RPMI7951 (cell line): ENCODE results near the gene BRSK1. TPM values are rescaled to one million over a fixed set of nuclear protein-coding genes. Genes with fewer than 3 reads are reported as not detected.

Source experiments
- DNase-seq: peaks from one replicate; pipeline ENCODE4 v3.0.0-alpha.2; 2012; ENCODE audit warnings: low read depth
- total RNA-seq: library from RNA; depleted of rRNA; stranded (reverse); fragments of >200 nt; shearing (Covaris generic); gene quantifications from 2 replicates; pipeline ENCODE4 v1.2.3, GENCODE V29; 2014

The BRSK1 gene
- total RNA-seq, 1 experiment from 2014 or later, result 1.2 TPM

DNA sequence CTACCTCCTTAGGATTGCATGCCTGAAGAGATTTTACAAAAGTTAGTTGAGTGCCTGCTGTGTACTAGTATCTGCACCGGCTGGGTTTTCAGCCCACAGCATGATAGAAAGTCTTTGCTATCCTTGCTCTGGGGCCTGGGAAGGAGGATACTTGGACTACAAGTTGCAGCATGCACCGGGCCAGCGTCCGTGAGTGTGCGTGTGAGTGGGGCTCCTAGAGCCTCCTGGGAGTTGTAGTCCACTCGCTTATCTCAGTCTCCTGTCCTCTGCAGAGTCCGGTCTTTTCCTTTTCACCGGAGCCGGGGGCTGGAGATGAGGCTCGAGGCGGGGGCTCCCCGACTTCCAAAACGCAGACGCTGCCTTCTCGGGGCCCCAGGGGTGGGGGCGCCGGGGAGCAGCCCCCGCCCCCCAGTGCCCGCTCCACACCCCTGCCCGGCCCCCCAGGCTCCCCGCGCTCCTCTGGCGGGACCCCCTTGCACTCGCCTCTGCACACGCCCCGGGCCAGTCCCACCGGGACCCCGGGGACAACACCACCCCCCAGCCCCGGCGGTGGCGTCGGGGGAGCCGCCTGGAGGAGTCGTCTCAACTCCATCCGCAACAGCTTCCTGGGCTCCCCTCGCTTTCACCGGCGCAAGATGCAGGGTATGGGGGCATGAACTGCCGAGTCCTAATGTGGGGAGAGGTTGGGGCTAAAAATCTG is 20.6 kb downstream of the BRSK1 start:
- DNase-seq, result peak; percentile 47

- no peak for DNase-seq
Observed at GRCh38 chr19:55304980-55305379, 21.2 kb downstream of the BRSK1 start.

GRCh38 chr19:55305491-55305890 is 21.7 kb downstream of the BRSK1 start:
- DNase-seq, result peak; percentile 32

DNA sequence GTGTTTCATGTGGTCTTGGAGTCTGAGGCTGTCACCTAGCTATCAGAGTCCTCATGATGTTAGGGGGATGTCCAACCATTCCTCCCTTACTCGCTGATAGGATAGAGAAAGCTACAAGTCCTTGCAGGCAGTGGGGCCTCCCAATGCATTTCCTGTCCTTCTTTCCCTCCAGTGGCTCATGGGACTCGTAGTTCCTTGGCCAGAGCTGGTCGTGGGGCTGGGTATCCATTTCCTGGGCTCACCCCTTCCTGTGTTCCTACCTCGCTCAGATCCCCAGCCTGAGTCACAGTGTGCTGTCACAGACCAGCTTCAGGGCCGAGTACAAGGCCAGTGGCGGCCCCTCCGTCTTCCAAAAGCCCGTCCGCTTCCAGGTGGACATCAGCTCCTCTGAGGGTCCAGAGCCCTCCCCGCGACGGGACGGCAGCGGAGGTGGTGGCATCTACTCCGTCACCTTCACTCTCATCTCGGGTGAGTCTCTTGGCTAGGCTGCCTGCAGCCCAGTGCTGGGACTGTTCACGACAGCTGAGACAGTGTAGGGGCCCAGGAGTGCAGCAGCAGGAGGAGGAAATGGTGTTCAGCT is 22.3 kb downstream of the BRSK1 start:
- no peak for DNase-seq

DNA sequence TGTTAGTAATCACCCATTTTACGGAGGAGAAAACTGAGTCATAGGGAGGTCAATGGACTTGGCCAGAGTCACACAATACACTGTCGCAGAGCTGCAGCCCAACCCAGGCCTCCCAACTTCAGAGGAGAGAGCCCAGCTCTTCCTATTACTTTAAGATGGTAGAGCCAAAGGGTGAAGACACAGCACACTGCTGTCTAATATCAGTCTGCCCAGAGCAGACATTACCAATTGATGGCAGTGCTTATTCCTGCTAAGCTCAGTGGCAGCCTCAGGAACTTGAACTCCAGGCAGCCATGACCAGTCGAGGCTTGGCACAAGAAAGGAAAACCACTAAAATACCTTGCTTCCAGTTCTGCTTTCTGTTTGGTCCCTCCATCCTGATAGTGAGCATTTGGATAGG is 22.9 kb downstream of the BRSK1 start:
- no peak for DNase-seq

GRCh38 chr19:55308281-55308680 is 24.5 kb downstream of the BRSK1 start:
- no peak for DNase-seq

DNA sequence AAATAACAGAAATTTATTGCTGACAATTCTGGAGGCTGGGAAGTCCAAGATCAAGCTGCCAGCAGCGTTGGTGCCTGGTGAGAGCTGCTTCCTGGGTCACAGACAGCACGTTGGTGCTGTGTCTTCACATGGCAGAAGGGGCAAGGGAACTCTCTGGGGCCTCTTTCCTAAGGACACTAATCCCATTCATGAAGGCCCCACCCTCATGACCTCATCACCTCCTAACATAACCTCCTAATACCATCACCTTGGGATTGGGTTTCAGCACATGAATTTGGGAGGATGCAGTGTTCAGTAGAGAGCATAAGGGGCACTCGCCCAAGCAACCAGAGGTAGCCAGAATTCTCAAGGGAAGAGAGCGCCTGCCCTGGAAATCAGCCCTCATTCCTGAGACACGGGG is 25.7 kb downstream of the BRSK1 start:
- no peak for DNase-seq

- DNase-seq, result no peak
Observed at GRCh38 chr19:55310498-55310897, 26.7 kb downstream of the BRSK1 start.

- no peak for DNase-seq
Observed at GRCh38 chr19:55311397-55311796, 27.6 kb downstream of the BRSK1 start.

GRCh38 chr19:55311797-55312196 is 28.0 kb downstream of the BRSK1 start:
- no peak for DNase-seq

- no peak for DNase-seq
Observed at GRCh38 chr19:55312621-55313512, 29.1 kb downstream of the BRSK1 start.

DNA sequence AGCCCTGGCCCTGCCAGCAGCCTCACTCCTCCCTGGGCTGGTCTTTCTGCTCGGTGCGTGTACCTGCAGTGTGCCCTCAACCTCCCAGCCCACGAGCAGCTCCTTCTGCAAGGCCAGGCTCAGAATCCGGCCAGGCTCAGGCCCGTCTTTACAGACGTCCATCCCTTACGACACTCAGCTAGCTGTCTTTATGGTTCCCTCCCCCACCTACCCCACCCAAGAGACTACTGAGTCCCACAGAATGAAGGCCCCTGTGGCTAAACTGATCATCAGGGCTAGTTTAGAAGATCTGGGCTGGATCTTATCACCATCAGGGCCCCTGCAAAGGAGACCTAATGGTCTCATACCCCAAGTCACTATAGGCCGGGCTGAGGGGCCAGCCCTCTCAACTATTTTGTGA is 30.6 kb downstream of the BRSK1 start:
- DNase-seq, result no peak

DNA sequence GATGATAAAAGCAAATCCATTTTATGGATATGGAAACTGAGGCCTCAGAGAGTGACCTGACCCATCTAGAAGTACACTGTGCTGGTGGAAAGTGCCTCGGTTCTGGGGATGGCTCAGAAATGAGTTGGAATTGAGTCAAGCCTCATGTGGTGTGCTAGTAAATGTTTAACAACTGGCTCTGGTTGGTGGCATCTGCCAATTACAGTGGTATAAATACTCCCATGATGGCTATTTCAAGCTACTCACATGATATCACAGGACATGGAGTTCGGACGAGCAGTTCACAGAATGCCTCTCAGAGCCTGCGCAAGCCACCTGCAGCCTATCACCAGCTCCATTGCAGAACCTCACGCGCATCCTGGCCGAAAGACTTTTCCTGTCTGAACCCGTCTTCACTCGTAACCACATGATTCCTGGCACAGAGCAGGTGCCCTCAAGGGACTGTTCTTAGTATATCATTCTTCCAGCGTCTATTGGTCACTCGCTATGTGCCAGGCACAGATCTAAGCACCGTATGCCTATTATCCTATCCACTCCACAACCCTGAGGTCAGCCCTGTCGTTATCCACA is 32.2 kb downstream of the BRSK1 start:
- no peak for DNase-seq

GRCh38 chr19:55316646-55317045 is 32.8 kb downstream of the BRSK1 start:
- no peak for DNase-seq

DNA sequence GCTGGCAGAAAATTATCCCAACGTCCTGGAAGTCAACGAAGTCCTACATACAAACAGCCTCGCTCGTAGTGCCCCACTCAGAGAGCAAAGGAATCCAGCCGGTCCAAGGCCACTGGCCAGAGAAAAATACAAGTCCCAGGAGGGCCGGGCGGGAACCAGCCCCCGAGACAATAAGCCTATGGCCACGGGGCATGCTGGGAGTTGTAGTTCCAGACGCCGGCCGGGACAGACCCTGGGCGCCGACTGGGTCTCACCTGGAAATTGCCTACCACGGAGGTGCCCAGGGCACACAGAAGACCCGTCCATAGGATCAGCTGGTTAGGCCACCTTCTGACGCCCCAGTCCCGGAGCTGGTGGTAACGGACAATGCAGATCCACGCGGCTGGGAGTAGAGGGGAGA is 36.0 kb downstream of the BRSK1 start:
- DNase-seq, result peak; percentile 54

DNA sequence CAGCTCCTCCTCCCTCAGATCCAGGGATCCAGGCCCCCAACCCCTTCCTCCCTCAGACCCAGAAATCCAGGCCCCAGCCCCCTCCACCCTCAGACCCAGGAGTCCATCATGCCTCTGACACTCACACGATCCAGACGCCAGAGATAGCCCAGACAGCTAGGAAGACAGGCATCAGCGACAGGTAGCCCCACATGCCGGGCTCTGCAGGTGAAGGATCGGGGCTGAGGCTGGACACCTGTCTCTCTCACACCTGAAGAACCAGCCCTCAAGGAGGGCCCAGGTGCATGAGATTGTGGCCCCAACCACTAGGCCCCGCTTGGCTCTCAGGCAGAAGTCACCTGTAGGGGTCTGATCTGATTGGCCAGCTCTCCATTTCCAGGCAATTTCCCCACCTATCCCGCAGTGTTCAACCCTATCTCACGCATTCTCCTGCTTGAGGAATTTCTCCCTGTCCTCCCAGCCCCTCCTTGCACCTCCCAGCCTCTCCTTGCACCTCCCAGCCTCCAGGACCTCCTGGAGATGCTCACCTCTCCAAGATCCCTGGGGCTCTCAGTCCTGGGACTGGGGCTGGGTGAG is 37.1 kb downstream of the BRSK1 start:
- no peak for DNase-seq

DNA sequence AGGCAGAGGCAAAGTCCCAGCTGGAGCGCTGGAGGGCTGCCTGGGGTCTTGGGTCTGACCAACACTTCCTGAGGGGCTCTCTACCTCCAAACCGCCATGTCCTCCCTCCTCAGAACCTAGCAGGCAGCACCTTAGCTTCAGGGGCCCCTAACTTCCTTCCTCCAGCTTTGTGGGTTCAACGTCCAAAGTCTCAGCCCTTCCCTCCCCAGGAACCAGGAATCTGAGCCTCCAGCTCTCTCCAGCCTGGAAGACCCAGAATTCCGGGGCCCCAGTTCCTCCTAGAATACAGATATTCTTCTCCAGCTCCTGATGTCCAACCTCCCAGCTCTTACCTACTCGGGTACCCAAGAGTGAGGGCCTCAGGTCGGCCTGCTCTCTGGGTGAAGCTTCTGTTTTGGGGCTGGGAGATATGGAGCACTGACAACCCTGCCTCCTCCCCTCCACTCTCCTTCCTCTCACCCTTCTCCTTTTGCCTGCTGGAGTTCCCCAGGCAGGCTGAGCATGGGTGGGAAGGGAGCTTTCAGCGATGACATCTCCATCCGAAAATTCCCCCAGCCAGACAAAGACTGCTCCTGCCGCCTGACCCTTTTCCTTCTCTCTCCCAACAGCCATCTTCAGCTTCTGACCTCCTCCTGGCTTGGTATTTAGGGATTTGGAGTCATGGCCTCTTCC is 37.8 kb downstream of the BRSK1 start:
- no peak for DNase-seq

GRCh38 chr19:55322204-55322885 is 38.5 kb downstream of the BRSK1 start:
- no peak for DNase-seq

DNA sequence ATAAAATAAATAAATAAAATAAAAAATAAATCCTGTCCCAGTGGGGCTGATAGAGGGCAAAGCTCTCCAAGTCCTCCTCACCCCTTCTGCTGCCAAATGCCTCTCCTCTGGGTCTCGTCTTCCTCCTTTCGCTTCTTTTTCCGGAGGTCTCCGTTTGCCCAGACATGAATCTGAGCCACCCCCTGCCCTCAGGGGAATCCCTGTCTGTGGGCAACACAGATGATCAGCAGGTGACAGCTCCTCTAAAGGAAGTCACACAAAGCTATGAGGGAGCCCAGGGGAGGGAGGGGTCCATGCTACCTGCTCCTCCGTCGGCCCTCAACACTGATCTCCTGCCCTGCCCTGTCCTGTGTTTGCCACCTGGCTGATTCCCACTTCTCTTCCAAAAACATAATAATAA is 40.9 kb downstream of the BRSK1 start:
- no peak for DNase-seq

GRCh38 chr19:55325172-55325571 is 41.4 kb downstream of the BRSK1 start, which contains the start of gene TMEM150B:
TMEM150B (minus strand) TSS chr19:55325341; CDS start chr19:55321036, 4,305 bp downstream.
- DNase-seq, result no peak
